ENCODE measurements around the gene ZSCAN5C.

DNA sequence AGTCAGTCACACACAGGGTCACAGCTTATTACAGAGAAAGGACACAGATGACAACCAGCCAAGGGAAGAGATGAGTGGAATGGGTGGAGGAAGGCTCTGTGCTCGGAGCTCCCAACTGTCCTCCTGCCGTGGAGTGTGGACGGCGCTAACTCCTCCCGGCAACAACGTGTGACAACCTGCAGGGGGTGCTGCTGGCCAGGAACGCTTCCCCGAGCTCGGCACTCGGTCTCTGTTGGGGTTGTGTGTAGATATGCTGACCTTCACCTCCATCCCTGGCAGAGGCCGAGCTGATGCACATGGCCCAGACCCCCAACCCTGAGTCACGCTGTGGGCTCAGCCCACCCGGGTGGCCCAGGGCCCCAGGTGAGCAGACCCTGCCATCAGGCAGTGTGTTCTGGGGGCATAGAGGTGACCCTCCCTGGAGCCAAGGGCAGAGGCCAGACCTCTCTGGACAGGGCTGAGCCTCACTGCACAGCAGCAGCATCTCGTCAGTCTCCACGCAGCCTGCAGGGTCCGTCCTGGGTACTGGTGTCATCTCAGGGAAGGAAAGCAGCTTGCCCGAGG, 46.9 kb upstream of the ZSCAN5C start:
- TF ChIP-seq ZNF274 (IDR thresholded peaks at IDR 0.05; ENCODE audit: low read depth, low read length) = no peak
- TF ChIP-seq YY1 (IDR thresholded peaks at IDR 0.05; ENCODE audit: insufficient read depth, insufficient read length) = no peak
